Measurements from ENCODE around the gene MEG3. TPM values are rescaled to one million over a fixed set of nuclear protein-coding genes. Genes with fewer than 3 reads are reported as not detected.

Gene MEG3
- total and polyA plus RNA-seq, 2 of the 4 experiments (the other 2 are of a cell fraction) = 31.5 to 556 TPM

- H3K4me1 ChIP-seq (ENCODE audit: control insufficient read depth, insufficient read depth, low read length) = no peaks in the 10 kb centered on the region; the same call in 1 of the 2 replicates
- DNase-seq = no peak
- no peak overlapping the region for H4K91ac ChIP-seq (ENCODE audit: insufficient read depth, low read depth, low read length)
- no peak overlapping the region for H2AFZ ChIP-seq (replicated peaks; ENCODE audit: low read length, poor library complexity)
- H3K9me1 ChIP-seq (ENCODE audit: insufficient read depth, low read length) = peaks cover 17% of the 10 kb centered on the region
- CTCF ChIA-PET = no interaction called here
- no peak overlapping the region for H2BK15ac ChIP-seq (ENCODE audit: low read depth, low read length)
- H2BK120ac ChIP-seq (ENCODE audit: low read depth, low read length) = no peak overlapping the region
- H3K79me1 ChIP-seq (ENCODE audit: low read depth in 1 of 2, low read length in 2 of 2) = peaks cover 5 to 77% of the 10 kb centered on the region in 2 experiments; a peak in 2 of 4 replicates
- no peak overlapping the region for H3K4me2 ChIP-seq (ENCODE audit: low read depth, low read length)
- no peak overlapping the region for H2AK9ac ChIP-seq (replicated peaks; ENCODE audit: low read depth, low read length, poor library complexity)
- H3K56ac ChIP-seq (ENCODE audit: extremely low read depth, insufficient read depth, low read length) = no peak overlapping the region
- no peak overlapping the region for H3K14ac ChIP-seq (replicated peaks; ENCODE audit: low read depth, low read length)
- dilution Hi-C loops (cut with HindIII; ENCODE audit: low sequenced_read_pairs, unreplicated experiment) = no loop called here
- no peak overlapping the region for H3K4me3 ChIP-seq (ENCODE audit: insufficient read depth, low read depth, low read length)
- H3K4ac ChIP-seq (ENCODE audit: low read depth, low read length) = no peak overlapping the region
- H3K9me3 ChIP-seq (ENCODE audit: control insufficient read depth, insufficient read depth, low read length) = no peaks in the 10 kb centered on the region
- H2AK5ac ChIP-seq (ENCODE audit: low read depth, low read length) = no peak overlapping the region
- TF ChIP-seq MAZ (IDR thresholded peaks at IDR 0.05; ENCODE audit: borderline replicate concordance, low read depth, low read length) (no peak), MAFK (IDR thresholded peaks at IDR 0.05; ENCODE audit: low read depth, low read length) (no peak), CHD1 (IDR thresholded peaks at IDR 0.05; ENCODE audit: low read depth, low read length) (no peak), RCOR1 (IDR thresholded peaks at IDR 0.05; ENCODE audit: insufficient replicate concordance, low read length) (no peak), ELK1 (IDR thresholded peaks at IDR 0.05; ENCODE audit: borderline replicate concordance, low read depth, low read length) (no peak), CEBPB (IDR thresholded peaks at IDR 0.05; ENCODE audit: low read depth, low read length) (no peak), NFE2L2 (IDR thresholded peaks at IDR 0.05; ENCODE audit: low read depth, low read length) (no peak), RAD21 (IDR thresholded peaks at IDR 0.05; ENCODE audit: low read length) (no peak), POLR2A (IDR thresholded peaks at IDR 0.05; ENCODE audit: low read depth, low read length) (no peak), CTCF (conservative IDR thresholded peaks at IDR 0.05; ENCODE audit: low read depth, low read length) (no peak), SMC3 (IDR thresholded peaks at IDR 0.05; ENCODE audit: low read depth, low read length) (no peak), BHLHE40 (IDR thresholded peaks at IDR 0.05; ENCODE audit: low read depth, low read length) (no peak), MXI1 (IDR thresholded peaks at IDR 0.05; ENCODE audit: borderline replicate concordance, low read depth, low read length) (no peak), FOS (IDR thresholded peaks at IDR 0.05; ENCODE audit: low read depth, low read length) (no peak), RFX5 (IDR thresholded peaks at IDR 0.05; ENCODE audit: low read depth, low read length) (no peak)
- no peak overlapping the region for H2BK5ac ChIP-seq (ENCODE audit: low read depth, low read length, poor library complexity, severe bottlenecking)
- intact Hi-C loops (cut with micrococcal nuclease) = no loop called here
- ATAC-seq (ENCODE audit: low read depth) = no peak
- H3K18ac ChIP-seq (ENCODE audit: low read depth, low read length) = no peak overlapping the region
- no peak overlapping the region for H3K23ac ChIP-seq (ENCODE audit: low read depth, low read length)
- no peak overlapping the region for H3K27ac ChIP-seq (ENCODE audit: insufficient read depth, low read length)
- H2BK20ac ChIP-seq (ENCODE audit: low read depth, low read length) = no peak overlapping the region
- no CpG with 5 or more reads among the region's 8 CpGs for WGBS, 2 experiments (ENCODE audit: extremely low coverage in 2 of 2, insufficient read length in 1 of 2)
- no peak overlapping the region for H4K5ac ChIP-seq (ENCODE audit: low read depth, low read length)
- no peak overlapping the region for H3K9ac ChIP-seq (ENCODE audit: low read depth, low read length)
- POLR2A ChIA-PET (ENCODE audit: unreplicated experiment) = no interaction called here
- in situ Hi-C loops (cut with MboI; ENCODE audit: low sequenced_read_pairs) = no loop called here
- no TSS peak for BruUV-seq (replicated peaks)
- H3K36me3 ChIP-seq (ENCODE audit: control insufficient read depth, insufficient read depth, low read length) = peaks cover 75% of the 10 kb centered on the region
- no peak overlapping the region for H4K8ac ChIP-seq (ENCODE audit: low read depth in 2 of 2, low read length in 2 of 2)
- H3K27me3 ChIP-seq (ENCODE audit: control insufficient read depth, insufficient read depth, low read length) = no peaks in the 10 kb centered on the region
- H4K20me1 ChIP-seq (ENCODE audit: insufficient read depth, low read length) = peaks cover 100% of the 10 kb centered on the region
Observed at GRCh38 chr14:100858838-100859220, 32.9 kb downstream of the MEG3 start.
